GM21723 (cell line): ENCODE data around the gene CDA.
"Not testable (repeated sequence)": the region's sequence is repeated elsewhere in the genome, so short reads cannot be mapped to it uniquely, and the experiment has no call there.

ENCODE experiments used
- ATAC-seq: cut with Tn5 transposase; IDR thresholded peaks from one replicate; pipeline ENCODE4 v1.9.1; 2021; ENCODE audit warnings: mild to moderate bottlenecking, moderate library complexity; ENCODE audit not compliant: unreplicated experiment

CDA gene

DNA sequence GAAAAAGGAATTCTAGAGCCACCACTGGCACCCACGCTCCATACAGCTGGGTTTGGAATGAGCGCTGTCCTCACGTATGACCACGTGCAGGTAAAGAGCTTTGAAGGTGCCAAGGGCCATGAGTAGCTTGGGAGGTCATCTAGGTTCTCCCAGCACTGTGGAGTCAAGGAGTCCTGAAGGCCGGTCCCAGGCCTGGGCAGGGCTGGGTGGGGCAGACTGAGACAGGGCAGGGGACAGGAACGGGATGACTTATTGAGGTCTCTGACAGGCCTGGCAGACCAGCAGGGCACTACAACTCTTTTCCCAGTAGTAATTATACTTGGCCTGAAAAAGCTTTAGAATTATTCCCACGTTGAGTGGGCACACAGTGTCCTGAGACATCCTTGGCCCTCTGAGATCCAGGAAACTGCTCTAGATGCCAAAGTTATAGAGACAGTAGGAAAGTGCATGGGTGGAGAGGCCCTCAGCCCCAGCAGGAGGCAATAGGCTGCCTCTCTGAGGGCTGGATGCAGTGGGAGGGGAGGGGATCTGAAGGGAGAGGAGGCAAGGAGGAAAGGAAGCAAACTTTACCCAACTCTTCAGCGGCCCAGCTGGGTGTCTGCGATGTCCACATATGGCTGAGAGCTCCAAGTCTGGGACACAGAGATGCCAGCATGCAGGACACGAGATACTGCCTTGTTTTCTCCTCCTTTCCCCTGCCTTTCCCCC, 1.8 kb upstream of the CDA start:
- ATAC-seq = no peak

DNA sequence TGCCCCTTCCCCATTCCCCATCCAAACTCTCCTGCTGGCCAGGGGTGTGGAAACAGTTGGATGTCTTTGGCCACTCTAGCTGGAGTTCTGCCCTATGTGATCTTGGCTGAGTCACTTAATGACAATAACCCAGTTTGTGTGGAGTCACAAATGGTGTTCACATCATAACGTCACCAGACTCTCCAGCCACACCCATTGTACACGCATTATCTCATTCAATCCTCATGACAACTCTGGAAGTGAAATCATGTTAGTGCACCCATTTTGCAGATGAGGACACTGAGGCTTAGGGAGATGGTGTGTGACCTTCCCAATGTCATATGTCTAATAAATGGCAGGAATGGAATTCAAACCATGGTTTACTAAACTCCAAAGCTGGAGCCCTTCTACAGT, 1.2 kb upstream of the CDA start:
- ATAC-seq = no peak

DNA sequence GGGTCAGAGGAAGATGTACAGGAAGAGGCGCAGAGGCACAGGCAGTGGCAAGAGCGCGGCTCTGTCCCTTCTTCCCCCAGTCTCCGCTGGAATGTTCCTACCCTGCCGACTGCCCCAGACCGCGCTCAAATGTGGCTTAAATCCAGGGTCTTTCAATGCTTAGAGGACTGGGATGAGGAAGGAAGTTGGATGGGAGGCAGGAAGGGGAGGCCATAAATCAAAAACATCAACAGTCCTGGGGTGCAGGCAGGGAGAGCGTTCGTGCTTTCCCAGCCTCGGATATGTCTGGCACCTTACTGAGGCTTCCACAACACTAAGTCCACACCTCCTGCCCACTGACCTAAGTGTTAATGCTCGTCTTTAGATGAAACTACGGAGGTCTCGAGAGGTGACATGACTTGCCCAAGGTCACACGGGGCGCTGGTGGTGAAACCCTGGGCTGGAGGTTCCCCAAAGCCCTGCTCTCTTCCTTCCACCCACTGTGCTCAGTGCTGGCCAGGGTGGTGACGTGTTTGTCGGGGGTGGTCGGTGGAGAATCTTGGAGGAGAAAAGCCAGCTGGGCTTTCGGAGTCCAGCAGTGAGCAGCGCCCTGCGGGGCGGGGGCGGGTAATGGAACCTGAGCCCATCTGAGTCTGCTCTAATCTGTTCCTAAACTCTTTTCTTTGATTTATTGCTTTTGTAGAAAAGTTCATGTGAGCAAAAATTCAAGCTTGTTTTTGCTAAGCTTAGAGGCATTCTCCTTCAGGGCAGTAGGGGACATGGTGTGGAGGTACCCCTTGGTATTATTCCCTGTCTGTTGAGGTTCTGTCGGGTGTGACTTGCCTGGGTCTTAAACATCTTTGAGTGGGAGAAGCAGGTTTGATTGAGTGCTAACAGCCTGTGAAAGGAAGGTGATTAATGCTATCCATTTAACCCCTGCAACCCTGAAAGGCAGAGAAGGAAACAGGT, 708 bp downstream of the CDA start:
- no peak for ATAC-seq

DNA sequence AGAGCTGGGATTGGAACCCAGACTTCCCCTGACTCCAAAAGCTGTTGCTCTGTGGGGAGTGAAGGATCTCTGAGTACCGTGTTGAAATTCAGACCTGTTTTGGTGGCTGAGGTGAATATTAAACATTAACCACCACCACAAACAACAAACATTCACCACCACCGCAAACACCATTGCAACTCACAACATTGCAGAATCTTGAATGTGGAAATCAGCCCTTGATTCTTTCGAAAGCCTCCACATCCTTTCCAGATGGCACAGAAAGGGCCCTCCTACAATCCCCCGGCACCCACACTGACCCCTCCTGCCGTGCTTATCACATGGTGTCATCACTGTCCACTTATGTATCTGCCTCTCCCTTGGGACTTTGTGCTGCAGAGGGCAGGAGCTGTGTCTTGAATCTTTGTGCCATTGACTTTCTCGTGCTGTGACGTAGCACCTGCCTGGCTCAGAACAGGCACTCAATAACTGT, 1.4 kb downstream of the CDA start:
- no peak for ATAC-seq

DNA sequence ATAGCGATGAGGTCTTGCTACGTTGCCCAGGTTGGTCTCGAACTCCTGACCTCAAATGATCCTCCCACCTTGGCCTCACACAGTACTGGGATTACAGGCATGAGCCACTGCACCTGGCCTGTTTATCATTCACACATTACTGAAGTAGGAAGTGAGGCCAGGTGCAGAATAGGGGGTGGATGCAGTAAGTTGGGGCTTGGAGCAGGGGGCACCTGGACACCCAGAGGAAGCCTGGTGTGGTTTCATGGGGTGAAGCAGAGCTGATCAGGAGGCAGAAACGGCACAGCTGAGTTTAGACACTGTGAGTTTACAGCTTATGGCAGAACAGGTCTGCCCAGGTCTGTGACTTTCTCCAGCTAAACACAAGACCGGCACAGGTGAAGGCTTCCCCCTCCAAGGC, 4.9 kb downstream of the CDA start:
- no peak for ATAC-seq

DNA sequence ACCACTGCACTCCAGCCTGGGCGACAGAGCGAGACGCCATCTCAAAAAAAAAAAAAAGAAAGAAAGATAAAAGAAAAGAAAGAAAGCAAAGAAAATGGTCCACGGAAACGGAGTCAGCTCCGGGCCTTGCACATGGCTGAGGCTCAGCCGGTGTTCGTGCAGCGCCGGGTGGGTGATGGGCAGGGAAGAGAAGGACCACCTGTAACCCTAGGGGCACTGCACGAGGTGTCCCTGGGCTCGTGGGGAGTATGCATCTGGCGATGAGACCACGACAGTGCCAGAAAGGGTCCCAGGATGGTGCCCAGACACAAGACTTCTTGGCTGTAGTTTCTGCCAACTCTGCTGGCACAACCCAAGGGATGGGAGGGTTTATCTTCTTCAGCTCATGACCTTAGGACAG, 5.8 kb downstream of the CDA start:
- ATAC-seq = no peak

DNA sequence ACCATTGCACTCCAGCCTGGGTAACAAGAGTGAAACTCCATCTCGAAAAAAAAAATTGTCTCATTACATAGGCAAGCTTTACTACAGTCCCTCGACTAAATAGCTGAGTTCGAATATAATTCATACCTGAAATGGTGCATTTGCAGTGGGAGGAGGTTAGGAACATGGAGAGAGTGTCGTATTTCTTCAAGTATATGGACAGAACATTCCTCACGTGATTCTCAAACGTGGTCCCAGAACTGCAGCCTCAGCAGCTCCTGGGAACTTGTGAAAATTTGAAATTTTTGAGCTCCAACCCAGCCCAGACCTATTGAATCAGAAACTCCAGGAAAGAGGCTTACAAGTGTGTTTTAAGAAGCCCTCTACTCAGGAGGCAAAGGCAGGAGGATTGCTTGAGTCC, 7.2 kb downstream of the CDA start:
- no peak for ATAC-seq

DNA sequence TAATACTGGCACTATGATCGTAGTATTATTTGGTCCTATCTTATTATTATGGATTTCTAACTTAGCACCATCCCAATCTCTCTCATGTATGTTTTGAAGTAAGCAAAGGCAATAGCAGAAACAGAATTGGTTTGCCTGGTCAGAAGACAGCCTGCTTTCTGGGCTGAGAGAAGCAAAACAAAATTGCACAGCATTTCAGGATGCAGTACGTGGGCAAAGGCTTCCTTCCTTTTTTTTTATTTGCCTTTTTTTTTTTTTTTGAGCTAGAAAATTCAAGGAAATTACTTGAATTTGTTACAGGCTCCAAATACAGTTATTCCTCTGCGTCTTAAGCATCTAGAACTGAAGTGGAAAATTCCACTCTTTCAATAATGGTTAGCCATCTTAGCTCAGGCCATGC, 8.8 kb downstream of the CDA start:
- no peak for ATAC-seq

DNA sequence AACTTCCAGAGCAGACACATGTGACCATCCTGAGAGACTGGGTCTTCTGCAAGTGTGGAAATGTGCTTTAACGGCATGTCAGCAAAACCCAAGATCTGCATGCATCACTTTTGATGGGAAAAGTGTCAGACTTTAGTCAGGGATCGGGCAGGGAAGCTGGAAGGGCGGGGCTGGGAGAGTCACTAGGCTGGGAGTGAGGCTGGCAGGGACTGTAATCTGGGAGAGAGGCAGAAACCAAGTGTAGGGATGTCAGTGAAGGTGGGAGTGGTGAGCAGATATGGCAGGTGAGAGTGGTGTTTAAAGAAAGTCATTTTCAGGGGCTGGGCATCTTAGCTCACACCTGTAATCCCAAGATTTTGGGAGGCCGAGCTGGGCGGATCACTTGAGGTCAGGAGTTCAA, 11.3 kb downstream of the CDA start:
- no peak for ATAC-seq

DNA sequence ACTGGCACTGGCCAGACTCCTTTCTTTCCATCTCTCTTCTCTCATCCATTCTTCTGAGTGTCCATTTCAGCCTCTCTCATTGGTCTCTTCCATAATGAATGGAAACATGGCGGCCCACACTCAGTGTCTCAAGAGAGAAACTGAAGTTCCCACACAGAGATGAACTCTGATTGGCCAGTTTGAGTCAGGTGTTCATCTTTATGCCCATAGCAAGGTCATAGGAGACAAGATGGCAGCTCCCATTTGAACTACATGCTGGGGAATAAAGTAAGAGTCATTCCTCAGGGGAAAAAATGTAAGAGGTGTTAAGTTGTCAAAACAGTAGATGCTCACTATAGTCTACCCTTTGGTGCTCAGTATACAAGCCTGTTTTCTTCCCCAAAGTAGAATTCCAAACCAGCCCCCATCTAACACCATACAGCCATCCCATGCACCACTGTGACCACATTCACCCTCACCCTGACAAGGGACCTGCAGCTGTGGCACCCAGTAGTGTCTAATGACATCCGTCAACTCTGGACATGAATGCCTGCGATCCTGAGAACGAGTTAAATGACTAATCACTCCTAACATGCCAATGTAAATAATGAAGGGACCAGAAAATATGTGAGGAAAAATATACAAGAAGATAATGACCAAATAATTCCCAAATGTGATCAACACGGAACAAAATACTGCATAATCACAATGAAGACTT, 12.4 kb downstream of the CDA start:
- ATAC-seq = no peak

DNA sequence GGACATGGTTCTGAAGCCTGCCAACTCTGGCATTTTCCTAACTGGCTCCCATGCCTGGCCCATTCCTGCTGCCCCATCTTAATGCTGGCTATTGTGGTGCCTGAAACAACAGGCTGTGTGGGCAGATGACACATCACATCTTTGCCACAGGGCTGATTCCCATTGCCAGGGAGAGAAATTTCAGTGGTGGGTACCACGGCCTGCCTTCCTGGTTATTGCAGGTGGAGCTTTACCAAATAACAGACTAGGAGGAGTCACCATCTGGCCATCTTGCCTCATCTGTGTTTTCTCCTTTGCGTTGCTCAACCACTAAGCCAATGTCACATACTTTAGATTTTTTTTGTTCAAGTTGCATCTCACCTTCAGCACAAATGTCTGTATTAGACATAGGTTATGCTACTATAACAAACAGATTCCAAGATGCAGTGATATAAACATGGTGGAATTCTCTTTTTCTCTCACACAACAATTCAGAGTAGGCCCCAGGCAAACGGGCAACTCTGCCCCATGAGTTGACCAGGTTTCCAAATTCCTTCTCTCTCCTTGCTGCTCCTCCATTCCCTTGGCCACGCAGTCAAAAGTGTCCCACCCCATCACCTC, 14.1 kb downstream of the CDA start:
- ATAC-seq = no peak

DNA sequence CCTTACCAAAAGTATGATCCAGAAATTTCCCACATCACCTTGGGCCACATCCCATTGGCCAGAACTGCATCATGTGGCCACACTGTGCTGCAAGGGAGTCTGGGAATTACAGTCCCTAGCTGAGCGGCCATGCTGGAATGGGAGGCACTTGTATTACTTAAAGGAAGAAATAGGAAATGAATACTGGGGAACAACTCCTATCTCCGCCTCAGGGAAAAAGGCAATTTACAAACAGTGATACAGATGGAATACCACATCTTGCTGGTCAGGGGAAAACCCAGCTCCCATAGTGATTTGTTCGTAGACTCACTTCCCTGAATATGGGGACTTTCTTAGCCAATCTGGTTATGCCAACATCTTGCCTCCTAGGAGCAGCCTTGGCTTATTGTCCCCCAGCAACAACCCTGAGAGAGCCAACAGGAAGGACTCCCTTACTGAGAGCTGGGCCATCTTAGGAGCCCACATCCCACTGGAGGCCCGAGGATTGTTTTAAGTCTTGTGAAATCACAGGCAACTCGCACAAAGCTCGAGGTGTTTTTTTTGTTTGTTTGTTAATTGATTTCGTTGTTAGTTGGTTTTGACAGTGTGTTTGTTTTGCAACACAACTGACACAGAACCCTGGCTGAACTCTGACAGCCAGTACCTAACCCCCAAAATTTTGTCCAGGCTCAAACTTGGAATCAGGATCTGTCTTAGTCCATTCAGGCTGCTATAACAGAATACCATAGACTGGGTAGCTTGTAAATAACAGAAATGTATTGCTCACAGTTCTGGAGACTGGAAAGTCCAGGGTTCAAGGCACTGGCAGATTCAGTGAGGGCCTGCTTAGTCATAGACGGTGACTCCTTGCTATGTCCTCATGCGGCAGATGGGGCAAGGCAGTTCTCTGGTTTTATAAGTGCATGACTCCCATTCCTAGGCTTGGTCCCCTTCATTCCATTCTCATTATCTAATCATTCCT, 14.9 kb downstream of the CDA start:
- ATAC-seq = no peak

DNA sequence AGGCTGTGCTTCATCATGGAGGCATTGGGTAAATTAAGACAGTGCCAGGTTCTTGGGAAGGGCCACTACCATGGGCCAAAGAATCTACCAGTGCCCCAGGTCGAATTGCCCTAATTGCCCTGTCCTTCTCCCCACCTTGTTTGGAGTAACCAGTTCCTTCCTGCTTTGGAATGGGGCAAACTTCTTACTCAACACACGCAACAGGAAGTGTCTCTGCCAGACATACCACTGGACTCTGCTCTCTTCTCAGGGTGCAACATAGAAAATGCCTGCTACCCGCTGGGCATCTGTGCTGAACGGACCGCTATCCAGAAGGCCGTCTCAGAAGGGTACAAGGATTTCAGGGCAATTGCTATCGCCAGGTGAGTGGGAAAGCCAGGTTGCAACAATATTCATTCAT, 15.8 kb downstream of the CDA start:
- no peak for ATAC-seq

DNA sequence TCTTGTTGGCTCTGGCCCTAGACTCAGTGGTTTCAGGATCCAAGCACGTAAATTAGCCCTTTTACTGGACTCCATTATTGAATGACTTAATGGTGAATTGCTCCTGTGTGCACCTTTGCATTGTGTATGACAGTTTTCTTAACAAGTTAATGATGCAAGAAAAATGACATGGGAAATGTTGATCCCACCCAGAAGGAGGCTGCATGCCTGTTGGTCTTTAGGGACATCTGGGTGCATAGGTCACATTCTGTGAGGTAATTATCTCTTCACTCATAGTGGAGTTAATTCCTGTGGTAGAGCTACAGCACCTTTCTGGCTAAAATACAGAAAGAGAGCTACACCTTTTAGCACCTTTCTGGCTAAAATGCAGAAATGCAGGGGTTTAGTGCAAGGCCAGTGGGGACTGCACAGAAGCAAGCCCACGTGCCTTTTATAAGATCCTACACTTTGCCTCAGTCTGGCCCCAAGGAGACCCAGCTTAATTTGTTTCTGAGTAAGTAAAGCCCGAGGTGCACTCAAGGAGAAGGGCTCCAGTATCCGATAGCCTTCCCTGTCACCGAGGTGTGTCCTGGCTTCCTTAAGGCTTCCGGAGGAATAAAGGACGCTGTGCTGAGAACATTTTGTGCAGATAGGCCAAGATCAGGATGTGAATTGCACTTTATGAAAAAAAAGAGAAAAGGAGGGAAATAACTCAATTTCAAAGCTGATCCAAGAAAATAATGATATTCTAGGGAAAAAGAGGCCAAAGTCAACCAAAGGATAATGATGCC, 18.1 kb downstream of the CDA start:
- ATAC-seq = not testable (repeated sequence)

DNA sequence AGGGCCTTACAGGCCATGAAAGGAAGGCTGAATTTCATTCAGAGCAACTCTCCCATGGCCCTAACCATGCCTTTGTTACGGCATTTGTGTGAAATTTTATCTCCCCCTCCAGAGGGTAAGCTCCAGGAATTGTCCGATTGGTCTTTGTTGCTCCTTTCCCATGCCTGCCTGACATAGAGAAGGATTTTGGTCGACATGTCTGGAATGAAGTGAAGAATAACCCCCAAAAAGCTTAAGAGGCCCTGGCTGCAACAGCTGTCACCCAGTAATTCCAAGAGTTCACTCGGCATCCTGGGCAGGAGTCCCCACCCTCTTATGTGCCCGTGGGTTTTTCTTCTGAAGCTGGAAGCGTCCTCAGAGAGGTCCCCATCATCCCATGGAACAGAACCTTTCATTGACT, 20.6 kb downstream of the CDA start:
- no peak for ATAC-seq

DNA sequence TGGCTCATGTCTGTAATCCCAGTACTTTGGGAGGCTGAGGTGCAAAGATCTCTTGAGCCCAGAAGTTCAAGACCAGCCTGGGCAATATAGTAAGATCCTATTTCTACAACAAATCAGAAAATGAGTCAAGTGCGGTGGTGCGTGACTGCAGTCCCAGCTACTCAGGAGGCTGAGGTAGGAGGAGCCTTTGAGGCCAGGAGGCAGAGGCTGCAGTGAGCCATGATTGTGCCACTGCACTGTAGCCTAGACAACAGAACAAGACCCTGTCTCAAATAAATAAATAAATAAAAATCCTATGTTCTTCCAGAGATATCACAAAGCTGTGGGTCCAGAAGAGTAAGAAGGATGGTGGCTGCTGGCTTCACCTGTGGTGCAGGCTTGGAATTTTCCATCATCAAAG, 22.1 kb downstream of the CDA start:
- no peak for ATAC-seq

DNA sequence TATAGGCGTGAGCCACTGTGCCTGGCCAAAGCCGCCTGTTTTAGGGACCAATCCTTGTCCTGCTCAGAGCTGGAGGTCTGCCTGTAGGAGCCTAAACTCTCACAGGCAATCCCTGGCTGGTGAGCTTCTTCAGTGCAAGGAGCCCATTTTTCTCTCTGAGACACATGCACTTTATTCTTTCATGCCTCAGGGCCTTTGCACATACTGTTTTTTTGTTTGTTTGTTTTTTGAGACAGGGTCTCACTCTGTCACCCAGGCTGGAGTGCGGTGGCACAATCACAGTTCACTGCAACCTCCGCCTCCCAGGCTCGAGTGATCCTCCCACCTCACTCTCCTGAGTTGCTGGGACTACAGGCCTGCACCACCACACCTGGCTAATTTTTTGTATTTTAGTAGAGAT, 22.8 kb downstream of the CDA start:
- no peak for ATAC-seq

DNA sequence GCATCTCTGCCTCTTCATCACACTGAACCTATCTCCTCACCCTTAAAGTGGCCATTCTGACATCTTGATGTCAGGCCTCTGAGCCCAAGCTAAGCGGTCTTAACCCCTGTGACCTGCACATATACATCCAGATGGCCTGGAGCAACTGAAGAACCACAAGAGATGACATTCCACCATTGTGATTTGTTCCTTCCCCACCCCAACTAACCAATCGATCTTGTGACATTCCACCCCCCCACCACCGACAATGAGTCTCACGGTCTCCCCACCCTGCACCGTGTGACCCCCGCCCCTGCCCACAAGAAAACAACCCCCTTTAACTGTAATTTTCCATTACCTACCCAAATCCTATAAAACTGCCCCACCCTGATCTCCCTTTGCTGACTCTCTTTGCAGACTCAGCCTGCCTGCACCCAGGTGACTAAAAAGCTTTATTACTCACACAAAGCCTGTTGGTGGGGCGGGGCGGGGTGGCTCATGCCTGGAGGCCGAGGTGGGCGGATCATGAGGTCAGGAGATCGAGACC, 23.4 kb downstream of the CDA start:
- no peak for ATAC-seq

DNA sequence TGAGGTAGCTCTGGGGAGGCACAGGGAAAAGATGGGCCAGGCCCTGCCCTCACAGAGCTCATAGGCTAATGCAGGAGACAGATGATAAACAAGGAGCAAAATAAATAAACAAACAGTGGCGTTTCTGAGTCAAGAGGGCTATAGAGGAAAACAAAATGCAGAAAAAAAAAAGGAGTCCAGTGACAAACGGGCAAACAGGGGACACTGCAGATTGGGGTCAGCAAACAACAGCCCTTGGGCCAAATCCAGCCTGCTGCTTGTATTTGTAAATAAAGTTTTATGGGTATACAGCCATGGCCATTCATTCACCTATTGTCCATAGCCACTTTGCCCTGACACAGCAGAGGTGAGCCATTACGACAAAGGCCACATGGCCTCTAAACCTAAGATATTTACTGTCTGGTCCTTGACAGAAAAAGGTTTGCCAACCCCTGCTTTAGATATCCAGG, 25.3 kb downstream of the CDA start:
- ATAC-seq = no peak
